DMS114 treated with DMSO at 0.1 percent for 48 hours (cell line): ENCODE data around the gene GAPDHS.

Source experiments
- DNase-seq: peaks from one replicate; lab custom pipeline; 2025; ENCODE audit not compliant: unreplicated experiment; lab: John Stamatoyannopoulos, UW

The GAPDHS gene

DNA sequence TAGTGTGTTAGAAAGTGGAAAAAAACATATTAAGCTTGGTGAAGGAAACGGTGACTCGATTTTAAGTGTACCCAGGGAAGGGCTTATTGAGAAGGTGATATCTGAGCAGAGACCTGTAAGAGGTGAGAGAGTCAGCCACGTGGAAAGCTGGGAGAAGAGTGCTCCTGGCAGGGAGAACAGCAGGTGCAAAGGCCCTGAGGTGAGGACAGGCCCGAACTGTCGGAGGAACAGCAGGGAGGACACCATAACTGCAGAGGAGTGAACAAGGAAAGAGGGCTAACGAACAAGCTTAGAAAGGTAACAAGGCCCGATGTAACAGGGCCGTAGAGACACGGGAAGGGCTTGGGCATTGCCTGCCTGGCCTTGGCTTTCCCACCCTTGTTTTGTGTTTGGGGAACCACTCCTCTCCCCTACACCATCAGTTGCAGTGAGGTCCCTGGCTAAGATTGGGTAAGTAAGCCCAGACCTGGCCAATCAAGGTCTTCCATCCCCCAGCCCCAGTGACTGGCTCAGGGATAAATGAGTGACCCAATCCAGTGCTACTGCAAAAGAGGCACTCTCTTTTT lies 22.9 kb downstream of the GAPDHS start:
- DNase-seq, result no peak

DNA sequence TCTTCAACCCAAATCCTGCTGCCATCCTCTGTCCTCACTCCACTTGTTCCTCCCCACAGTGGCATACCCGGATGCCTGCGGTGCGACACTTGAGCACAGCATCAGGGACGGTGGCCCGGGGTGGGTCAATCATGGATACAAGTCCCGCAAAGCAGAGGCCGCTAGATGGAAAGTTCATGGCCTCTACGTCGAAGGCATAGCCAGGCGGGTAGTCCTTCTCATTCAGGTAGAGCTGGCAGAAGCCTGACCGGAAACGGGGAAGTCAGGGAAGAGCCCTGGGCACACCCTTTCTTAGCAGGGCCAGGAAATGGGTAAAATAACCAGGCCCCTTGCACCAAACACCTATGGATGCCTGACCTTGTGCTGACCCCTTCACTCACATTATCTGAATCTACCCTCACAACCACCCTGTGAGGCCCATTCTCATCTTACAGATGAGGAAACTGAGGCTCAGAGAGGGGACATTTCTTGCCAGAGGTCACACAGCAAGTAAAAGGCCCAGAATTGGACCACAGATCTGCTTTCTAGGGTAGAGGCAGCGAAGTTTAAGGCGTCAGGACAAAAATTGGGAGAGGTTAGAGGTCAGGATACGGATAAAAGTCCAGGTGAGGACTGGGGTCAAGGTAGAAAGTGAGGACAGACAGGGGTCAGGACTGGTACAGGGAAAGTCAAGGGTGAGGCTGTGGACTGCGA lies 23.7 kb downstream of the GAPDHS start:
- DNase-seq, result no peak

GRCh38 chr19:35557539-35558399 lies 24.5 kb downstream of the GAPDHS start:
- DNase-seq, result peak; percentile 91

GRCh38 chr19:35558400-35559280 lies 25.4 kb downstream of the GAPDHS start:
- DNase-seq, result no peak

DNA sequence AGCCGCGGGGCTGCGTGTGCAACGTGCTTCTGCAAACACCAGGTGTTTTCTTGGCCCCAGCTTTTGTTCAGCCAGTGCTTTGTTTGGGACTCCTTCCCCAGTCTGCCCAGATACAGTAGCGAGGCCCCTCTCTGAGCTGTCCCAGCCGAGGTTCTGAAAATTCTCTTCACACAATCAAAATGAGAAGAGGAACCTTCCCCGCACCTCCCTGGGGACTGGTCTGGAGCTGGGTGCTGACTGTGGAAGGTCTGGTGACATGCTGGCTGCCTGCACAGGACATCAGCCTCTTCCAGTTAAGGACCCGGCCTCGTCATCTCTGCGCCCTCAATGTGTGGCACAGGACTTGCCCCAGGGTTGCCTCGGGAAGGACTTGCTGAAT lies 26.0 kb downstream of the GAPDHS start:
- no peak for DNase-seq

DNA sequence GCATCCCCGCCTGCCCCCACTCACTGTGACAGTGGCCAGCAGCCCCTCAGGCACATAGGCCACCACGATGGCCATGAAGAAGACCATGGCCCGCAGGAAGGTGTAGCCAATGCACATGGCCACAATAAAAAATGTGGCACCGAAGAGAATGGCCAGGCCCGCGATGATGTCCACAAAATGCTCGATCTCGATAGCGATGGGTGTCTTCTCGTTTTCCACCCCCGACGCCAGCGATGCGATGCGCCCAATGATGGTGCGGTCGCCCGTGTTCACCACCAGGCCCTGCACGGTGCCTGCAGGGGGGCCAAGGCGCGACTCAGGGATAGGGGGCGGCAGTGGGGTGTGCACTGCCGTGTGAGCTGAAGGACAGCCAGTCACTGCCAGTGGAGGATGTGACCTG lies 26.5 kb downstream of the GAPDHS start:
- DNase-seq, result no peak

- DNase-seq, result no peak
Observed at GRCh38 chr19:35560271-35560670, 27.0 kb downstream of the GAPDHS start.

GRCh38 chr19:35560677-35561076 lies 27.4 kb downstream of the GAPDHS start:
- no peak for DNase-seq

DNA sequence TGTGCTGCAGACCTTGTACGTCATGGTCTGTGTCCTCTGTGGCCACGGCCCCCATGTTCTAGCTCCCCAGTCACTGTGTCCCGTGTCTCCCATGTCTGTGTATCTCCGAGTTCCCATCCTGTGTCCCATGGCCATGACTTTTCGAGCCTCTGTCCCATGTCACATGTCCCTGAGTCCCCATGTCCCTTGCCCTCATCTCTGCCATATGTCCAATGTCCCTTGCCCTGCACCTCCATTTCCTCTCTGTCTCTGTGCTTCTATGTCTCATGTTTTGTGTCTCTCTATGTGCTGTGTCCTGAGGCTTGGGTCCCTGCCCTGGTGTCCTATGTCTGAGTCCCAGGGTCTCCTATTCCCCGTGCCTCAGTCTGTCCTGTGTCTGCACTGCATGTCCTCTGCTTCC lies 28.2 kb downstream of the GAPDHS start:
- no peak for DNase-seq

GRCh38 chr19:35562336-35562735 lies 29.1 kb downstream of the GAPDHS start:
- DNase-seq, result no peak

GRCh38 chr19:35562776-35563175 lies 29.5 kb downstream of the GAPDHS start:
- DNase-seq, result no peak

DNA sequence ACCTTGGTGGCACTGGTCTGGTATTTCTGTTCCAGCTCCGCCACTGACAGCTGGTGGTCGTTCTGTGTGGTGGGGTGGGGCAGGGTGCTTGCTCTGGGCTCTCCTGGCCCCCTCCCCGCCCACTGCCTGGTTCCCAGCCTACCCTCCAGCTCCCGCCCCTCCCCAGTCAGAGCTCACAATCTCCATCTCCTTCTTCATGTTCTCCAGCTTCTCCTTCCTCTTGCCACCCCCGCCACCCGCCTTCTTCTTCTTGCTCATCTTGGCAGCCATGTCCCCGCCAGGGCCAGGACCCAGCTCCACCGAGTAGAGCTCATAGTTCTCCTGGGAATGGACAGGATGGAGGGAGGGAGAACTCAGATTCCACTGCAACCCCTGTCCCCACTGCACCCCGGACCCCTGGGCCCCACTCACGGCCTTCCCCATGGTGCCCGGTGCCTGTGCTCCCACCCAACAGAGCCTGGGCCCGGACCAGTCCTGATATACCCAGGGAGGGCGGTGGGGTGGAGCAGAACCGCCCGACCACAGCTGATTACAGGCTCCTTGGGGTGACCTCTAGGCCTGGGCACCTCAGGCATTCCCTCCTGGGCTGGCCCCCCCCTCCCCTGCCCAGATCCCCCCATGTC lies 30.1 kb downstream of the GAPDHS start, which contains the start of gene ATP4A:
Gene ATP4A (minus strand): TSS at position 452 of the 623 bp plus-strand sequence. CDS start 29 bp downstream, at position 423.
- DNase-seq, result no peak

GRCh38 chr19:35565016-35565856 lies 32.0 kb downstream of the GAPDHS start:
- DNase-seq, result no peak

- DNase-seq, result no peak
Observed at GRCh38 chr19:35566738-35567137, 33.5 kb downstream of the GAPDHS start.

DNA sequence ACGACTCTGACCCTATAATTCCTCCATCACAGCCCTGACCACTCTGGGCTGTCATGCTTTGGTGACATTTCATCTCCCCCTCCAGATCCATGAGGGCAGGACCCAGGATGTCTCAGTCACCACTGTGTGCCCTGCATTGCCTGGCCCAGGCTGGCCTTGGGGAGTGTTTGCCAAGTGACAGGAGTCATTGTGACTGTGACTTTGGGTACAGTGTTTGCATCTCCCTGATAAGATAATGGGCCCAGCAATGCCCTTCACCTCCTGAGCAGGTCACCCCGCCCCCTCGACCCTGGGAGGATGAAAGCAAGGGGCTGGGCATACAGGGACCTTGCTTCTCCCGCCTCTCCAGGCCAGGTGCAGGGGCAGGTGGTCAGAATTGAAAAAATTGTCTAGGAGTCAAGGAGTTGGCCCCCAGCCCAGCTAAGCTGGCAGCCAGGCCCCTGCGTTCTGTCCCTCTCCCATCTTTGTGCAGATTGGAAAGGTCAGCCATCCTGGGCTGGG lies 36.1 kb downstream of the GAPDHS start:
- DNase-seq, result no peak

DNA sequence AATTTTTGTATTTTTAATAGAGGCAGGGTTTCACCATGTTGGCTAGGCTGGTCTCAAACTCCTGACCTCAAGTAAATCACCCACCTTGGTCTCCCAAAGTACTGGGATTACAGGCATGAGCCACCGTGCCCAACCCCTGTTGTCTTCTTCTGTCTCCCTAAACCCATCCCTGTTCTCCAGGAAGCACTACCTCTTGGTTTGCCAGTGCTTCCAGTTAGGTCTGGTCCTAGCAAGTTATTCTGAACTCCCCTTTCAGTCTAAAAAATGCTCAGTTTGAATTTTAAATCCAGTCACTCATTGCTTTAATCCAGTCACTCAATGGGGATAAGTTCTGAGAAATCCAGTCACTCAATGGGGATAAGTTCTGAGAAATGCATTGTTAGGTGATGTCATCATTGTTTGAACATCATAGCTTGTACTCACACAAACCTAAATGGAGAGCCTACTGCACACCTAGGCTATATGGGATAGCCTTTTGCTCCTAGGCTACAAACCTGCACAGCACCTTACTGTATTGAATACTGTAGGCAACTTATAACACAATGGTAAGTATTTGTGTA lies 38.2 kb downstream of the GAPDHS start:
- DNase-seq, result no peak

DNA sequence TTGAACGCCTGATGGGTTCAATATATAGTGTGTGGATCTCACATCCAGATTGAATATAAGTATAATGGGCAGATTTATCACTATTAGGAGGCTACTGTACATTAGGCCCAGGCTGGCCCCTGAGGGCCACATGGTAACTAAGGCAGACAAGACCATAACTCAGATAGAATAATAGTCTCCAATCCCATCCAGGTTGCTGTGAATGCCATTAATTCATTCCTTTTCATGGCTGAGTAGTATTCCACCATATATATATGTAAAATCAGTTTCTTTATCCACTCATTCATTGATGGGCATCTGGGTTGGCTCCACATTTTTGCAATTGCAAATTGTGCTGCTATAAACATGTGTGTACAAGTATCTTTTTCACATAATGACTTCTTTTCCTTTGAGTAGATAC lies 44.7 kb downstream of the GAPDHS start:
- no peak for DNase-seq

DNA sequence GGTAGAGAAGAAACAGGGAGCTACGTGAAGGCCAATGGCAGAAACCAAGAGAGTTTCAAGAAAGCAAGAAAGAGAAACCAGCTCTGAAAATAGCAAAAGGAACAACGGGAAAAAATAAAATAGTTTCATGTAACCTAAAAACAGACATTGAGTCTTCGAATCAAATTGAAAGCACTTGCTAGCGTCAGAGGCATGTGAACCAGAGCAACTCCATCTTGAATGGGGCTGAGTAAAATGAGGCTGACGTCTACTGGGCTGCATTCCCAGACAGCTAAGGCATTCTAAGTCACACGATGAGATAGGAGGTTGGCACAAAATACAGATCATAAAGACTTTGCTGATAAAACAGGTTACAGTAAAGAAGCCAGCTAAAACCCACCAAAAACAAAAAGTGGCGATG lies 45.5 kb downstream of the GAPDHS start:
- DNase-seq, result no peak

- no peak for DNase-seq
Observed at GRCh38 chr19:35582760-35583159, 49.5 kb downstream of the GAPDHS start.
